Activated naive CD8-positive, alpha-beta T cell treated with anti-CD3 and anti-CD28 coated beads, Interleukin-2, amount 50 U/mL, for 24 hours (primary cell): Measurements from ENCODE around the gene ESR1.

Experiments
- ATAC-seq: fragments of 150-1000 bp; cut with Tn5 transposase; one replicate; pipeline ENCODE4 v1.10.0; 2021
- DNase-seq: peaks from one replicate; pipeline ENCODE4 v3.0.0; 2021
- H3K27ac Mint-ChIP-seq: one replicate; pipeline ENCODE4 v1.8.0; 2021; ENCODE audit warnings: mild to moderate bottlenecking, mixed read lengths
- H3K27me3 Mint-ChIP-seq: one replicate; pipeline ENCODE4 v1.8.0; 2021; ENCODE audit warnings: mixed read lengths
- H3K36me3 Mint-ChIP-seq: one replicate; pipeline ENCODE4 v1.8.0; 2021; ENCODE audit warnings: low read depth, mixed read lengths
- H3K4me1 Mint-ChIP-seq: one replicate; pipeline ENCODE4 v1.8.0; 2021; ENCODE audit warnings: mixed read lengths
- H3K4me3 Mint-ChIP-seq: one replicate; pipeline ENCODE4 v1.8.0; 2021; ENCODE audit warnings: mild to moderate bottlenecking, moderate library complexity, mixed read lengths
- H3K9me3 Mint-ChIP-seq: one replicate; pipeline ENCODE4 v1.8.0; 2021; ENCODE audit warnings: mixed read lengths

The ESR1 gene

DNA sequence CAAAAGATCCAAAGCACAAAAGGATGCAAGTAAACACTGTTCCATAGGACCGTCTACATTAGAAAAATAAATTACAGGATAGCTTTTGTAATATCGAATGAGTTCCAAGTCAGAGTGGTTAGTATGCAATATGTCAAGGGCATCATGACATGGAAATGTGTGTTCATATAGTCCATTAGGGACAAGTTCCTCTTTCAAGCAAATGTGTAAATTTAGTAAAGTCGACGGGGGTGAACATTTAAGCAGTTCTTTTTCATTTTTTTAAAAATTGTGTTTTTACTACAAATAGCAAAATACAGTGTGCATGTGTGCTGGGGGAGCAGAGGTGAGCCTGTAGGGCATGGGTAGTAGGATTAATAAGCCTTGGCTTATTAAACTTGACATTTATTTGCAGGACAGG, 359.0 kb downstream of the ESR1 start:
- H3K4me3 Mint-ChIP-seq, result no peak overlapping the region
- H3K9me3 Mint-ChIP-seq, result peaks cover 13% of the 10 kb centered on the region
- peaks cover 29% of the 10 kb centered on the region for H3K4me1 Mint-ChIP-seq
- peaks cover 33% of the 10 kb centered on the region for H3K36me3 Mint-ChIP-seq
- DNase-seq (no peak), ATAC-seq (no peak)
- H3K27me3 Mint-ChIP-seq, result no peaks in the 10 kb centered on the region
- H3K27ac Mint-ChIP-seq, result no peak overlapping the region

DNA sequence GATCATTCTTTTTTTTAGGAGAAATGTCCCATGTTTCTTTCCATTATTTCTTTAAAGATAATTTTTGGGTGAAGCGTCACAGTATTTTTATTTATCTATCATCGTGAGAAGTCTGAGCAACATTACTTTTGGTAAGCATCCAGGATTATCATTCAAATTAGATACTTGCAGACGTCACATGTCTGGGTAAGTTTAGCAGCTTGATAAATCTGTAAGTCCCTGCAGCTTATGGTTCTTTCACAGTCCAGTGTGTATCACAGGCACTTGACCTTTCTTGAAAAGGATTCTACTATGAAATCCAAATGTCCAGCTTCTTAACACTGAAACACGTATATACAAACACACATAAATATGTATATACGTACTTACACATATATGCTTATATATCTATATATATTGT, 359.4 kb downstream of the ESR1 start:
- ATAC-seq (no peak), DNase-seq (no peak)
- Mint-ChIP-seq H3K27me3 (no peaks in the 10 kb centered on the region), H3K27ac (no peak overlapping the region), H3K36me3 (peaks cover 35% of the 10 kb centered on the region), H3K4me3 (no peak overlapping the region), H3K9me3 (peaks cover 15% of the 10 kb centered on the region), H3K4me1 (peaks cover 29% of the 10 kb centered on the region)

DNA sequence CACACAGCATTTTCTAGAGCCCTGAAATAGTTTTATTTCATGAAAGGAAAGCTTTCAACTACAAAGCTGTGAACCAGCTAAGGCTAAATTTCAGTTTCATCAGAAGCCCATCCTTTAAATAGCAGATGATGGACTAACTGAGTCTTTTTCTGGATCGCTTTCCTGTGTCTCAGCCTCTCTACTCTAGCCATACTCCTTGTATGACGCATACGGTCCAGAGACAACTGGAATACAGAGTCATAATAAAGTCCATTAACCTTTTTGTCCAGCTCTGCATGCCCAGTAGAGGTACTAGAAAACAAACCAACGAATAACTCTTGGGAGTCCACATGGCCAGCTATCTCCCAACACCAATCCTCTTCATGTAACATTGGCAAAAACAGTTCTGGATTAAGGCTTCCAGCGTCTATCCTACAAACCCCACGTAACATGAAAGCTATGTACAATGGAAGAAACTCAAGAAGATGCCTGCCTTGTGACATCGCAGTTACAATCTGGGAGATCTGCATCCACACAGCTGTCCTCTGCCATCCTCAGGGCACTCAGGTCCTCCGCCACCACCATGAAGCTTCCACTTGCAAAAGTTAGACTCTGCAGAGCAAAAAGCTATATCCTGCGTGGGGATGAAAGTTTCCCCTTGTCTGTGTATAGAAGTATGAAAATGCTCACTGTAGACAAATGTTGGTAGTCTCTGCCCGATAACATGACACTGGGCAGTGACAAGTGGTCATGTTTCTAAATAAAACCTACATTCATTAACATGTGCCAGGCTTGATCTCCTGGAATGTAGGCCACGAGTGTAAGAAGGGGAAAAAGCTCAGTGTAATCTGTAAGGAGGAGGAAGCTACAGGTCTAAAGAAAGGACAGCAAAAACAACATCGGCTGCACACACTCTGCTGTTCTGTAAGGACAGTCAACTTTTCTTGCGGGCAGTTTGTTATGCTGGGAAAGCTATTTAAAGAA, 360.4 kb downstream of the ESR1 start:
- DNase-seq (no peak), ATAC-seq (no peak)
- Mint-ChIP-seq H3K27me3 (no peaks in the 10 kb centered on the region), H3K4me1 (peaks cover 30% of the 10 kb centered on the region), H3K4me3 (no peak overlapping the region), H3K27ac (no peak overlapping the region), H3K36me3 (peaks cover 34% of the 10 kb centered on the region), H3K9me3 (peaks cover 17% of the 10 kb centered on the region)

DNA sequence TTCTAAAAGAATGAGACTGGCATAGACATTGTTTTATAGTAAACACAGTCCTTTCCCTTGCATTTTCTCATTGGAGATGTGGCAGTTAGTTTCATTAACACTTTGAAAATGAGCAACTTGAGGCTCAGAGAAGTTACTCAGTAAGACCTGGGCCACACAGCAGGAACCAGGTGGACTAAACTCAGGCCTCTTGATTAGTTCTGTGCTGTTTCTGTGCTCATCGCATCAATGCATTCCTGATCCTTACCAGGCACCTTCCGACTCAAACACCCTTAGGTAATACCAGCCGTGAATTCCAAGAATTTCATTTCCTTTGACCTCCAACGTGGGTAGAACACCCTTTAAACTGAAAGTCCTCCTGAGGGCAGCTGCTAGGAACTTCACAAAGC, 362.8 kb downstream of the ESR1 start:
- H3K27me3 Mint-ChIP-seq, result no peaks in the 10 kb centered on the region
- H3K36me3 Mint-ChIP-seq, result peaks cover 33% of the 10 kb centered on the region
- peak overlapping the region; percentile 95 for H3K27ac Mint-ChIP-seq
- H3K4me1 Mint-ChIP-seq, result peaks cover 37% of the 10 kb centered on the region
- ATAC-seq, result no peak
- no peak for DNase-seq
- H3K4me3 Mint-ChIP-seq, result peak overlapping the region; percentile 73
- peaks cover 17% of the 10 kb centered on the region for H3K9me3 Mint-ChIP-seq

DNA sequence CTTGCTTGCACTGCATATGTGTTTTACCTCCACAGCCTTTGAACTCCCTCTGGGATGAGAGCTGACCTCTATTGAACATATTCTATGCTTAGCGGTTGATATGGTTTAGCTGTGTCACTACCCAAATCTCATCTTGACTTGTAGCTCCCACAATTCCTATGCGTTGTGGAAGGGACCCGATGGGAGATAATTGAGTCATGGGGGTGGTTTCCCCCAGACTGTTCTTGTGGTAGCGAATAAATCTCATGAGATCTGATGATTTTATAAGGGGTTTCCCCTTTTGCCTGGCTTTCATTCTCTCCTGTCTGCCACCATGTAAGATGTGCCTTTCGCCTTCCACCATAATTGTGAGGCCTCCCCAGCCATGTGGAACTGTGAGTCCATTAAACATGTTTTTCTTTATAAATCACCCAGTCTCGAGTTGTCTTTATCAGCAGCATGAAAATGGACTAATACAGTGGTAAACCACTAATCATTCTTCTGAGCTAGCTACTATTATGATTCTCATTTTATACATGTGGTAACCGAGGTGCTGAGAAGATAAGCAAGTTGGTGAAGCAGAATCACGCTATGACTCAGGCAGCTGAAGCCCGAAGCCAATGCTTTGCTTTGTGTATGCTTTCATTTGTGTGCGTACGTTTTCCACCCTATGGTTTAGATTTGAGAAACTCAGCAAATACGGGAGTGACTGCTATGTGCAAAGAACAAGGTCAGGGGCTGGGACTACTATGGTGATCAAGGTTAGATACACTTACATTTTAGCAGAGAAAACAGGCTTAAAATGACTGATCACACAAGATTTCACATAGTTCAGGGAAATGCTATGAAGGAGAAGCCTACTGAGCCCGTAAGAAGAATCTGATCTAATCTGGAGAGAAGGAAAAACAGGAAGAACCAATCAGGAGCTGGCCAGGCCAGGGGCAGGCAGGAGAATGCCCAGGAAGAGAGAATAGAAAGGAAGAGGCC, 363.5 kb downstream of the ESR1 start:
- Mint-ChIP-seq H3K36me3 (peaks cover 40% of the 10 kb centered on the region), H3K27me3 (no peaks in the 10 kb centered on the region), H3K4me3 (peak overlapping the region; percentile 73), H3K27ac (peak overlapping the region; percentile 95), H3K4me1 (peaks cover 37% of the 10 kb centered on the region), H3K9me3 (peaks cover 17% of the 10 kb centered on the region)
- DNase-seq (no peak), ATAC-seq (peak; percentile 93)

DNA sequence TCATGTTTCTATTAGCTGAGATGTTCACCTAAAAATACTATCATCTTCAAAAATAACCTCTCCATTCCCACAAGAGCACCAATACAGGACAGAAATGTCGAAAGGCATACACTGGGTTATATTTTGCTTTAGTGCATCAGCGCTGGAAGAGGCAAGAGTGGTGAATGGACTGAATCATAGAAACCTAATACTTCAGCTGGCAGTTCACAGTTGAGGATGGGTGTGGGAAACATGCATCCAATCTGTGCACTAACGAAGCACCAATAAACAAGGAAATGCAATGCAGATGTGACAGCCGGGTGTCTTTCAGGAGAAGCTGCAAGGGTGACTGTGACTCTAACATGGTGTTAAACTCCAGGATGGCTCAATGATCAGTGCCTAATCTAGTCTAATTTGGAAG, 365.8 kb downstream of the ESR1 start:
- H3K27ac Mint-ChIP-seq, result no peak overlapping the region
- peaks cover 38% of the 10 kb centered on the region for H3K4me1 Mint-ChIP-seq
- ATAC-seq (no peak), DNase-seq (no peak)
- H3K36me3 Mint-ChIP-seq, result peaks cover 44% of the 10 kb centered on the region
- no peaks in the 10 kb centered on the region for H3K27me3 Mint-ChIP-seq
- no peak overlapping the region for H3K4me3 Mint-ChIP-seq
- H3K9me3 Mint-ChIP-seq, result peaks cover 17% of the 10 kb centered on the region

DNA sequence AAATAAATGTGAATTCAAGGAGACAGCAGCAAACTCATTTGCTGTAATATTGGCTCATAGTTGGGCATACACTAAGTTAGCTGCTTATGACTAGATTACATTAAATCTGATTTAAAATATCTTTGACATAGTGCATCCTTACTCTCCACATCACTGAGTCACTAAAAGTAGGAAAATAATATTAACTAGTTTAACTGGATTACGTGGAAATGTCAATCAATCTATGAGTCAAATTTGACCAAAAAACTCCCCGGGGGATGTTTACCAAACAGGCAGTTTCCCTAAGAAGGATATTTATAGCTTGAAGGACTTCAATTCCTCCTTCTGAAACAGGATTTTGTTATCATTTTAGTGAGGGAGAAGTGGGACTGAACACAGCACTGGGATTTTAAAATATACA, 366.5 kb downstream of the ESR1 start:
- Mint-ChIP-seq H3K9me3 (peaks cover 17% of the 10 kb centered on the region), H3K4me3 (no peak overlapping the region), H3K27me3 (no peaks in the 10 kb centered on the region), H3K4me1 (peaks cover 34% of the 10 kb centered on the region), H3K27ac (no peak overlapping the region), H3K36me3 (peaks cover 40% of the 10 kb centered on the region)
- no peak for ATAC-seq
- DNase-seq, result no peak

DNA sequence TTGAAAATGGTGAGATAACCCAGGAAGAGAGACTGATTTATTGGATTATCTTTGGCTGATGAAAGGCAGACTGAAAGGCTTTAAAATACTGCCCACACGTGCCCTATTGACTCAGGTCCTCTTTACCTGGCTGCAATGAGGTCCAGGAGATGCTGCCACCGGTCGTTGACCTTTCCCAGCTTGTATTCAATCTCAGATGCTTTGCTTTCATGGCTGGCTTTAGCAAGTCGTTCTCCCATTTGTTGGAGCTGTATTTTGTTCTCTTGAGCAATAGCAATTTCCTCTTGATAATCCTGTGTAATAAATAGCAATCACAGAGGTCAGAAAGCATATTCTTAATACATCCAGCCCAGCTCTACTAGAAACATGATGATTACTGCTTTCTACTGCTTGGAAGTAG, 368.8 kb downstream of the ESR1 start:
- no peak overlapping the region for H3K4me3 Mint-ChIP-seq
- DNase-seq, result no peak
- peaks cover 34% of the 10 kb centered on the region for H3K36me3 Mint-ChIP-seq
- H3K4me1 Mint-ChIP-seq, result peaks cover 32% of the 10 kb centered on the region
- H3K9me3 Mint-ChIP-seq, result peaks cover 6% of the 10 kb centered on the region
- no peaks in the 10 kb centered on the region for H3K27me3 Mint-ChIP-seq
- H3K27ac Mint-ChIP-seq, result no peak overlapping the region
- ATAC-seq, result no peak
